Cardiac septum (tissue), 1 donor: ENCODE data around the gene TTC16. TPM values are rescaled to one million over a fixed set of nuclear protein-coding genes. Genes with fewer than 3 reads are reported as not detected.
"Not testable (repeated sequence)": the region's sequence is repeated elsewhere in the genome, so short reads cannot be mapped to it uniquely, and the experiment has no call there.

ENCODE experiments used
- DNase-seq: peaks from one replicate; pipeline ENCODE4 v3.0.0-alpha.2; 2020; ENCODE audit warnings: low spot score
- intact Hi-C: fragments of 100-400 bp; cut with DNase I; formaldehyde crosslinking; loops from one replicate; pipeline ENCODE4 v1.14.0; 2022
- total RNA-seq: library from RNA; stranded (reverse); fragmentation: NEBNext Ultra II Directional; extraction: Animal tissue kit (Norgen Biotek cat#: 25700); gene quantifications from one replicate; pipeline ENCODE4 v1.2.1, GENCODE V29; 2021
- donor health status: DM: no; HTN: no; CAD: no.

The TTC16 gene
- total RNA-seq, 1 donor from 2014 or later = 0.16 TPM

GRCh38 chr9:127776195-127776923, 60.5 kb downstream of the TTC16 start:
- intact Hi-C loops = no loop called here
- peak; percentile 81 for DNase-seq

GRCh38 chr9:127776924-127777289, 61.0 kb downstream of the TTC16 start:
- DNase-seq = no peak
- intact Hi-C loops = no loop called here

- intact Hi-C loops = no loop called here
- no peak for DNase-seq
Measured at GRCh38 chr9:127777368-127777980, 61.6 kb downstream of the TTC16 start.

- intact Hi-C loops = no loop called here
- peak; percentile 84 for DNase-seq
Measured at GRCh38 chr9:127778280-127779135, 62.6 kb downstream of the TTC16 start, which contains the start of gene SH2D3C. Gene SH2D3C (minus strand): TSS chr9:127778666. CDS start chr9:127778627, 39 bp downstream.

- intact Hi-C loops = no loop called here
Measured at GRCh38 chr9:127779136-127779981, 63.5 kb downstream of the TTC16 start.

GRCh38 chr9:127780126-127780885, 64.4 kb downstream of the TTC16 start:
- DNase-seq = no peak
- intact Hi-C loops = no loop called here

More at GRCh38 chr9:127779136-127779981, 63.5 kb downstream of the TTC16 start:
- DNase-seq = no peak

- DNase-seq, intact Hi-C loops: not testable (repeated sequence)
Measured at GRCh38 chr9:127780909-127781308, 65.0 kb downstream of the TTC16 start.

Other genes starting within 250 kb of the TTC16 start
- gene STXBP1, start 103.8 kb upstream of the TTC16 start, total RNA-seq = 46.6 TPM
- not detected for gene CFAP157, start 9.1 kb upstream of the TTC16 start, total RNA-seq
- gene PTRH1, start 416 bp upstream of the TTC16 start, total RNA-seq = 13.4 TPM
- gene TOR2A, start 19.2 kb downstream of the TTC16 start, total RNA-seq = 4.4 TPM
- 16.0 TPM for gene SH2D3C, start 62.6 kb downstream of the TTC16 start, total RNA-seq
- gene CDK9, start 70.0 kb downstream of the TTC16 start, total RNA-seq = 48.7 TPM
- gene FPGS, start 86.8 kb downstream of the TTC16 start, total RNA-seq = 36.5 TPM
- gene ENG, start 138.6 kb downstream of the TTC16 start, total RNA-seq = 244 TPM
- gene AK1, start 161.6 kb downstream of the TTC16 start, total RNA-seq = 484 TPM
- 49.4 TPM for gene ST6GALNAC6, start 183.5 kb downstream of the TTC16 start, total RNA-seq
- gene ST6GALNAC4, start 201.0 kb downstream of the TTC16 start, total RNA-seq = 48.1 TPM
- 0.57 TPM for gene PIP5KL1, start 214.7 kb downstream of the TTC16 start, total RNA-seq
- gene DPM2, start 221.8 kb downstream of the TTC16 start, total RNA-seq = 14.9 TPM